Measurements from ENCODE around the gene SH3GLB1.

Gene SH3GLB1

GRCh38 chr1:86739648-86740509 lies 35.5 kb downstream of the SH3GLB1 start:
- no peak for DNase-seq

- DNase-seq: peak; percentile 37
These were observed 37.7 kb downstream of the SH3GLB1 start for GRCh38 chr1:86741947-86742572.

- DNase-seq: no peak
These were observed 42.9 kb downstream of the SH3GLB1 start for GRCh38 chr1:86747304-86747703.

- no peak for DNase-seq
These were observed 44.4 kb downstream of the SH3GLB1 start for GRCh38 chr1:86748622-86749373.

- DNase-seq: no peak
These were observed 45.7 kb downstream of the SH3GLB1 start for GRCh38 chr1:86750076-86750475.

- no peak for DNase-seq
These were observed 46.2 kb downstream of the SH3GLB1 start for GRCh38 chr1:86750530-86750929.

- DNase-seq: no peak
These were observed 47.5 kb downstream of the SH3GLB1 start for GRCh38 chr1:86751923-86752322.

- no peak for DNase-seq
These were observed 49.3 kb downstream of the SH3GLB1 start for GRCh38 chr1:86753700-86754099.

GRCh38 chr1:86754265-86754974 lies 50.0 kb downstream of the SH3GLB1 start:
- no peak for DNase-seq

GRCh38 chr1:86756062-86756406 lies 51.7 kb downstream of the SH3GLB1 start:
- no peak for DNase-seq

GRCh38 chr1:86757272-86757984 lies 53.1 kb downstream of the SH3GLB1 start:
- DNase-seq: no peak

- no peak for DNase-seq
These were observed 54.2 kb downstream of the SH3GLB1 start for GRCh38 chr1:86758570-86758969.

- DNase-seq: no peak
These were observed 55.8 kb downstream of the SH3GLB1 start for GRCh38 chr1:86760199-86760598.

- DNase-seq: no peak
These were observed 58.0 kb downstream of the SH3GLB1 start for GRCh38 chr1:86762336-86762735.

GRCh38 chr1:86764523-86764922 lies 60.1 kb downstream of the SH3GLB1 start:
- no peak for DNase-seq

- DNase-seq: no peak
These were observed 60.7 kb downstream of the SH3GLB1 start for GRCh38 chr1:86765073-86765472.

GRCh38 chr1:86765674-86766073 lies 61.3 kb downstream of the SH3GLB1 start:
- no peak for DNase-seq

- DNase-seq: no peak
These were observed 64.2 kb downstream of the SH3GLB1 start for GRCh38 chr1:86768554-86768953.

GRCh38 chr1:86769065-86769464 lies 64.7 kb downstream of the SH3GLB1 start:
- DNase-seq: no peak

- DNase-seq: no peak
These were observed 69.2 kb downstream of the SH3GLB1 start for GRCh38 chr1:86773341-86774288.

Measured in T-helper 9 cell (primary cell).